Activated CD4-positive, alpha-beta T cell treated with anti-CD3 and anti-CD28 coated beads, Interleukin-2, amount 50 U/mL, for 1 hour (primary cell): ENCODE results near the gene SEMA4C.
A peak's percentile ranks its signal among the peaks of the same experiment; 100 is the strongest.

Experiments used
- DNase-seq: peaks from one replicate; pipeline ENCODE4 v3.0.0-alpha.2; 2020

The SEMA4C gene

GRCh38 chr2:96879545-96880040 lies 9.7 kb upstream of the SEMA4C start:
- no peak for DNase-seq

DNA sequence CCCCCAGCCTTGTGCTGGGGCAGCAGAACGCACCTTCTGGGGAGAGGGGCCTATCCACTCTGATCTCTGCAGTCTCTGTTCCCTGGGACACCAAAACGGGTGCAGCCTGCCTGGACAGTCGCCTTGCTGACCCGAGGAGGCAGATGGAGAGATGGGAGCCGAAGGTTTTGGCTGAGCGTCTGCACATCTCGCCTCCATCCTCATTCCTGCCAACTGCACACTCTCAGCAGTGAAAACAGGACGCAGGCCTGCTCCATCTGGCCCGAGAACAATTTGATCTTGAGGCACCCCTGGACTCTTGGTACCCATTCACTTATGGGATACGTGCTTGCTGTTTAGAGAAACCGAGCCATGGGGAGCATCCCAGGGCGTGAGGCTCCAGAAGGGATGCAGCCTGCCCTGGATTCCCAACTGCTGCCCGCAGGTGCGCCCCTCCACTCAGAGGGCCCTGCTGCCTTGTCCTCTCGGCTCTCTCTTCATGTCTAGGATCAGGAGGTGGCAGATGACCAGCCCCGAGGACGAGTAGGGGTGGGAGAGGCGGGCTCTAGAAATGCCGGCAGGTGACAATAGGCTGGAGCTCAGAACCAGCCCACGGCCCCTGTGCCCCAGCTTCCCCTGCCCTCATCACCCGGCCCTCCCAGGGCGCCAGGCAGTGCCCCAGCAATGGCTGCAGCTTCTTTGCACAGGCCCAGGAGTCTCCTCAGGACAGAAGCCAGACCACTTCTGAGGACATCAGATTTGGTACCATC lies 9.1 kb upstream of the SEMA4C start:
- DNase-seq, result no peak

GRCh38 chr2:96878171-96878570 lies 8.3 kb upstream of the SEMA4C start:
- no peak for DNase-seq

- DNase-seq, result no peak
These were observed 7.8 kb upstream of the SEMA4C start for GRCh38 chr2:96877631-96878092.

DNA sequence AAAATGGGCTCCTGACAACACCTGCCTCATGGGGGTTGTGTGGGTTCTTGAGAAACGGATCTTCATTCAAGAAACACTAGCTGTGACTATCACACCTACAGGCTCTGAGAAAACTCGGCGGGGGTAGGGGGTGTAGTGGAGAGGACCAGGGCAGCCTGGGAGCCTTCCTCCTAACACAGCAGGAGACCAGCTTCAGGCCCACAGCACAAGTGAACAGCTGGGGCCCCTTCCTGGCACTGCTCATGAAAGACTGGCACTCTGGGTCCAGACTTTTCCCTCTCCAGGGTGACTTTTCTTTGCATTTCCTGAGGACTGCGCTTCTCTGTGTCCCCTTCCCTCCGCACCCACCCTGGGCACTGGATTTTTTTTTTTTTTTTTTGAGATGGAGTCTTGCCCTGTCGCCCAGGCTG lies 7.2 kb upstream of the SEMA4C start:
- DNase-seq, result no peak

- no peak for DNase-seq
These were observed 6.6 kb upstream of the SEMA4C start for GRCh38 chr2:96876269-96877041.

- no peak for DNase-seq
These were observed 5.8 kb upstream of the SEMA4C start for GRCh38 chr2:96875498-96876268.

- no peak for DNase-seq
These were observed 4.4 kb upstream of the SEMA4C start for GRCh38 chr2:96874198-96874831.

DNA sequence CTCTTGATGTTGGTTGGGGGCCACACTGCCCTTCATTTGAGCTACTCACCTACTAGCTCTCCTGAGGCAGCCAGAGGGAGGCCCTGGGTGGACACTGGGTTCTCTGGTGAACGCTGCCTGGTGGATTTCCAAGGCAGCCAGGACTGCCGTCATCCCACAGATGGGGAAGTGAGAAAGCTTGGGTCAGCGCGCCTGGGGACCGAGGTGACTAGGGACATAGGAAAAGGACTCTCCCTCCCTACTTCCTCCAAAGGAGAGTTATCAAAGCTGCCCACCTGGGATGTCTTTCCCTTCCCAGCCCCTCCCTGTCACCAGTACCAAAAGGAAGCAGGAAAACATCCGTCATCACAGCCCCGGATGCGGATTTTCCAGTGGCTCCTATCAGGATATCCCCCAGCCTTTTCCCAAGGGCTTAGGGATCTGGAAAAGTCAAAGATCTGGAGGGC lies 3.8 kb upstream of the SEMA4C start:
- DNase-seq, result no peak

DNA sequence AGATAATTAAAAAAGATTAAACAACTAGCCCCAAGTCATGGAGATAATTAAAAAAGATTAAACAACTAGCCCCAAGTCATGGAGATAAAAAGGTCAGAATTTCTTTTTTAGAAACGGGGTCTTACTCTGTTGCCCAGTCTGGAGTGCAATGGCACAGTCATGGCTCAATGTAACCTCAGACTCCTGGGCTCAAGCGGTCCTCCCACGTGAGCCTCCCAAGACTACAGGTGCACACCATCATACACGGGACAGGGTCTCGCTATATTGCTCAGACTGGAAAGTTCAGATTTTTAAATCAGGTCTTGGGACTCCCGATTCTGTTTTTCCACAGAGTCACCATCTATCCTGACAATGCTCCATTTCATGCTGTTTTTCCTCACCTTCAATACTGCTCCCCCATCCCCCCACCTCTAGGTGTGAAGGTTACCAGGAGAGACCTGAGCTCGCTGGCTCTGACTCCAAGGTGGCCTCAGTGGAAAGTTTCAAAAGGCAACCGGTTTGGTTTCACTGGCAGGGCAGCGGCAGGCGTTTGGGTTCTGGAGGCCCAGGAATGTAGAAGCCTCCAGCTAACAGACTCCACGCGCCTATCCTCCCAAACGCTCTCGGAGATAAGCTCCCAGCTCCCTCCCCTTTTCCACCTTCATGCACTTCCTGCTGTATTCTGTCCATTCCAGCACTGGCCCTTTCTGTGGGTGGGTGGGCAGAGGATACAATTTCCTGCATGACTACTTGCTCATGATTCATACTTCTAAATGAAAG lies 2.9 kb upstream of the SEMA4C start:
- DNase-seq, result no peak

- peak; percentile 58 for DNase-seq
These were observed 861 bp upstream of the SEMA4C start for GRCh38 chr2:96870626-96871255.

- DNase-seq, result no peak
These were observed 529 bp downstream of the SEMA4C start for GRCh38 chr2:96869281-96869821.

DNA sequence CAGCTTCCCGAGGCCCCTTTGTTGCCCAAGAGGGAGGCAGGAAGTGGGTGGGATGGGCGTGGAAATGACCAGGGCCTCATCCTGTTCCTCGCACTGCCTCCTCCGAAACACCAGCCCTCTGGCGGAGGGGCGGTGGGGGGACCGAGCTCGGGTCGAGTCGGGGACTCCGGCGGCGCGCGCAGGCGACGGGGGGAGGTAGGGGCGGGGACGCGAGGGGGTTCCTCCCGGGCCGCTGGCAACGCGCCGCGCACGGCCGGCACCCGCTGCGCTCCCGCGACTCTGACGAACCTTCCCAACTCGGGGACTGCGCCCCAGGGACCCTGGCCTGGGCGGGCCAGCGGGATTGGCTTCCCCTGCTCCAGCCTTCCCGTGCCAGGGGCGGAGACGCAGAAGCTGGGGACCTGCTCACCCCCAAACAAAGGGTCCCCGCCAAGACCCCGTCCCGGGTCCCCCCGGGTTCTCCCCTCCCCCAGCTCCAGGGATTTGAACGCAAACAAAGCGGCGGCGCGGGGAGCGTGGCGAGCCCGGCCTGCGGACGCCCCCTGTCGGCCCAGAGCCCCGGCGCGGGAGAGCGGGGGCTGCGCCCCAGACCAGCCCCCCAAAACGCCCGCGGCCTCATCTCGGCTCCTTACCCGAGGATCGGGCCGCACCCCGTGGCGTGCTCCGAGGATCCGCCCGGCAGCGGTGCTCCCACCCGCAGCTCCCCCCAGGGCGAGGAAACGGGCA lies 1.2 kb downstream of the SEMA4C start:
- DNase-seq, result peak; percentile 55

GRCh38 chr2:96867756-96868554 lies 1.9 kb downstream of the SEMA4C start:
- DNase-seq, result no peak

GRCh38 chr2:96866986-96867755 lies 2.7 kb downstream of the SEMA4C start:
- no peak for DNase-seq

GRCh38 chr2:96866586-96866985 lies 3.3 kb downstream of the SEMA4C start:
- DNase-seq, result no peak

DNA sequence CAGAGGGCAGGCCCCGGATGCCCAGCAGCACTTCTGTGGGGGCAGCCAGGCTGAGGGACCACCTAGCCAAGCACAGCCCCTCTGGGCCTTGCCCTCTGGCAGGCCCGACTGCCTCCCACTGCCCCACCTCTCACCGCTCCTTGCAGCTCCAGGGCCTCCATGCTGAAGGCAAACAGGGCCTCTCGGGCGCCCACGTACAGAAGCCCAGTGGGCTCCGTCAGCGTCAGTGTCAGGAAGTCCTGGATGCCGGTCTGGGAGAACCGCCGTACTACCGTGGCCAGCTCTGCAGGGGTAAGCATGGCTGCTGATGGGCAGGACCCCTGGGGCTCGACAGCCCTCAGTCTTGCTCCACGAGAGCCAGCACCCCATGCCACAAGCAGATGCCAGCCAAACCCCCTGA lies 3.7 kb downstream of the SEMA4C start:
- DNase-seq, result no peak

- DNase-seq, result no peak
These were observed 4.2 kb downstream of the SEMA4C start for GRCh38 chr2:96865654-96866053.
